ENCODE data around the gene INSIG1. TPM values are rescaled to one million over a fixed set of nuclear protein-coding genes. Genes with fewer than 3 reads are reported as not detected.

Gene INSIG1
- total RNA-seq, 1 donor from 2014 or later = 302 TPM

- no peak for DNase-seq (ENCODE audit: low read depth)
- H3K4me3 ChIP-seq (ENCODE audit: low read depth, low read length) = no peak overlapping the region
- no peak for TF ChIP-seq CTCF (IDR thresholded peaks at IDR 0.05; ENCODE audit: insufficient read depth, low read length, poor library complexity, severe bottlenecking)
- no peaks in the 10 kb centered on the region for H3K27me3 ChIP-seq (ENCODE audit: control insufficient read depth, insufficient read depth, low read length)
- H3K36me3 ChIP-seq (ENCODE audit: control insufficient read depth, insufficient read depth, low read length) = no peaks in the 10 kb centered on the region
Measured at GRCh38 chr7:155291729-155292128, 5.9 kb upstream of the INSIG1 start.

GRCh38 chr7:155292680-155293226, 4.9 kb upstream of the INSIG1 start:
- no peaks in the 10 kb centered on the region for H3K36me3 ChIP-seq (ENCODE audit: control insufficient read depth, insufficient read depth, low read length)
- TF ChIP-seq CTCF (IDR thresholded peaks at IDR 0.05; ENCODE audit: insufficient read depth, low read length, poor library complexity, severe bottlenecking) = no peak

GRCh38 chr7:155293721-155294510, 3.8 kb upstream of the INSIG1 start:
- H3K4me3 ChIP-seq (ENCODE audit: low read depth, low read length) = no peak overlapping the region
- no peak for TF ChIP-seq CTCF (IDR thresholded peaks at IDR 0.05; ENCODE audit: insufficient read depth, low read length, poor library complexity, severe bottlenecking)
- no peaks in the 10 kb centered on the region for H3K36me3 ChIP-seq (ENCODE audit: control insufficient read depth, insufficient read depth, low read length)

More at GRCh38 chr7:155292680-155293226, 4.9 kb upstream of the INSIG1 start:
- Histone ChIP-seq H3K4me3 (ENCODE audit: low read depth, low read length) (no peak overlapping the region), H3K27me3 (ENCODE audit: control insufficient read depth, insufficient read depth, low read length) (no peaks in the 10 kb centered on the region)
- no peak for DNase-seq (ENCODE audit: low read depth)

GRCh38 chr7:155294511-155294778, 3.2 kb upstream of the INSIG1 start:
- no peak overlapping the region for H3K4me3 ChIP-seq (ENCODE audit: low read depth, low read length)
- no peak for DNase-seq (ENCODE audit: low read depth)
- no peaks in the 10 kb centered on the region for H3K27me3 ChIP-seq (ENCODE audit: control insufficient read depth, insufficient read depth, low read length)
- H3K36me3 ChIP-seq (ENCODE audit: control insufficient read depth, insufficient read depth, low read length) = no peaks in the 10 kb centered on the region
- TF ChIP-seq CTCF (IDR thresholded peaks at IDR 0.05; ENCODE audit: insufficient read depth, low read length, poor library complexity, severe bottlenecking) = no peak

More at GRCh38 chr7:155293721-155294510, 3.8 kb upstream of the INSIG1 start:
- no peaks in the 10 kb centered on the region for H3K27me3 ChIP-seq (ENCODE audit: control insufficient read depth, insufficient read depth, low read length)
- DNase-seq (ENCODE audit: low read depth) = no peak

- H3K36me3 ChIP-seq (ENCODE audit: control insufficient read depth, insufficient read depth, low read length) = no peaks in the 10 kb centered on the region
- H3K4me3 ChIP-seq (ENCODE audit: low read depth, low read length) = no peak overlapping the region
- no peak for DNase-seq (ENCODE audit: low read depth)
- no peaks in the 10 kb centered on the region for H3K27me3 ChIP-seq (ENCODE audit: control insufficient read depth, insufficient read depth, low read length)
- no peak for TF ChIP-seq CTCF (IDR thresholded peaks at IDR 0.05; ENCODE audit: insufficient read depth, low read length, poor library complexity, severe bottlenecking)
Measured at GRCh38 chr7:155295511-155295910, 2.2 kb upstream of the INSIG1 start.
